Thyroid gland (tissue), 4 donors: ENCODE measurements around the gene FGL2.

Experiments
- POLR2A ChIP-seq, 2 donors: fragments of 450-650 bp; IDR thresholded peaks; one replicate each; pipeline ENCODE4 v1.6.1; 2017; ENCODE audit warnings: antibody characterized with exemption in 2 of 2, mild to moderate bottlenecking in 2 of 2, moderate library complexity in 1 of 2
- TF ChIP-seq, protein P1 (sequence below), 6 experiments: fragments of 200-600 bp in 3 of 6; fragments of 450-650 bp in 3 of 6; sonication (generic) in 3 of 6; IDR thresholded peaks; one replicate each; pipeline ENCODE4 v1.5.1; 2016 to 2019; ENCODE audit warnings: antibody characterized with exemption in 6 of 6, mild to moderate bottlenecking in 2 of 6, inconsistent platforms in 1 of 6, moderate library complexity in 1 of 6

DNA sequence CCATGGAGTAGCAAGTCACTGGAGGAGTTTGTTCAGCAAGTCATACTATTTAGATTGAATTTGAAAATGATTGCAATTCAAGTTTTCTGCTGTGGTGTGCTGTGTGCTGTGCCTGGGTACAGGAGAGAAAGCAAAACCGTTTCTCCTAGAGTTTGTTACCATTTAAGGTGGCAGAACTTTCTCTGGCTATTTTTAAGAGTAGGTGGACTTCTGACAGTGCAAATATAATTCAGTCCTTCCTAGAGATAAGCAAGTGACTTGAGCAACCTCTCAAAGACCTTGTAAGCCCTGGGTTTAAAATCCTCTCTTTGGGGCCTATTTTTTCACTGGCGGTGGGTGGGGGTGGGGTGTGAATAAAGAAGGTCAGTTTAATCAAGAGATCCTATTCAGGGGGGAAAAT is 42.9 kb upstream of the FGL2 start:
- TF ChIP-seq POLR2A (IDR thresholded peaks at IDR 0.05): no peak
- TF ChIP-seq, protein P1, sequence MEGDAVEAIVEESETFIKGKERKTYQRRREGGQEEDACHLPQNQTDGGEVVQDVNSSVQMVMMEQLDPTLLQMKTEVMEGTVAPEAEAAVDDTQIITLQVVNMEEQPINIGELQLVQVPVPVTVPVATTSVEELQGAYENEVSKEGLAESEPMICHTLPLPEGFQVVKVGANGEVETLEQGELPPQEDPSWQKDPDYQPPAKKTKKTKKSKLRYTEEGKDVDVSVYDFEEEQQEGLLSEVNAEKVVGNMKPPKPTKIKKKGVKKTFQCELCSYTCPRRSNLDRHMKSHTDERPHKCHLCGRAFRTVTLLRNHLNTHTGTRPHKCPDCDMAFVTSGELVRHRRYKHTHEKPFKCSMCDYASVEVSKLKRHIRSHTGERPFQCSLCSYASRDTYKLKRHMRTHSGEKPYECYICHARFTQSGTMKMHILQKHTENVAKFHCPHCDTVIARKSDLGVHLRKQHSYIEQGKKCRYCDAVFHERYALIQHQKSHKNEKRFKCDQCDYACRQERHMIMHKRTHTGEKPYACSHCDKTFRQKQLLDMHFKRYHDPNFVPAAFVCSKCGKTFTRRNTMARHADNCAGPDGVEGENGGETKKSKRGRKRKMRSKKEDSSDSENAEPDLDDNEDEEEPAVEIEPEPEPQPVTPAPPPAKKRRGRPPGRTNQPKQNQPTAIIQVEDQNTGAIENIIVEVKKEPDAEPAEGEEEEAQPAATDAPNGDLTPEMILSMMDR (IDR thresholded peaks at IDR 0.05): no peak
